ENCODE results near the gene COX19.
"Not testable (repeated sequence)": the region's sequence is repeated elsewhere in the genome, so short reads cannot be mapped to it uniquely, and the experiment has no call there.

The COX19 gene

GRCh38 chr7:1009747-1010146, 34.4 kb upstream of the COX19 start:
- DNase-seq = no peak

- DNase-seq = no peak
These were observed 33.5 kb upstream of the COX19 start for GRCh38 chr7:1008733-1009363.

- DNase-seq = no peak
These were observed 32.6 kb upstream of the COX19 start for GRCh38 chr7:1007901-1008300.

- DNase-seq = no peak
These were observed 30.0 kb upstream of the COX19 start for GRCh38 chr7:1005303-1005702.

GRCh38 chr7:1004018-1004852, 28.9 kb upstream of the COX19 start:
- no peak for DNase-seq

- DNase-seq = not testable (repeated sequence)
These were observed 27.1 kb upstream of the COX19 start for GRCh38 chr7:1002445-1002844.

- DNase-seq = not testable (repeated sequence)
These were observed 26.7 kb upstream of the COX19 start for GRCh38 chr7:1002026-1002425.

- not testable (repeated sequence) for DNase-seq
These were observed 25.9 kb upstream of the COX19 start for GRCh38 chr7:1001069-1001770.

GRCh38 chr7:999941-1000935, 24.9 kb upstream of the COX19 start:
- DNase-seq = no peak

- DNase-seq = no peak
These were observed 24.0 kb upstream of the COX19 start for GRCh38 chr7:999149-999879.

- DNase-seq = no peak
These were observed 22.4 kb upstream of the COX19 start for GRCh38 chr7:997404-998395.

GRCh38 chr7:996079-996872, 20.9 kb upstream of the COX19 start:
- no peak for DNase-seq

- DNase-seq = no peak
These were observed 20.2 kb upstream of the COX19 start for GRCh38 chr7:995571-995970.

GRCh38 chr7:994592-995308, 19.4 kb upstream of the COX19 start:
- no peak for DNase-seq

- peak; percentile 85 for DNase-seq
These were observed 17.6 kb upstream of the COX19 start for GRCh38 chr7:992709-993607.

GRCh38 chr7:991729-992656, 16.6 kb upstream of the COX19 start:
- DNase-seq = no peak
